Uterus (tissue), 2 donors: ENCODE measurements around the gene RACGAP1.

Experiments
- POLR2A ChIP-seq, 2 donors: fragments of 450-650 bp; IDR thresholded peaks; one replicate each; pipeline ENCODE4 v1.6.1; 2016; ENCODE audit warnings: antibody characterized with exemption in 2 of 2, mild to moderate bottlenecking in 1 of 2, moderate library complexity in 1 of 2
- TF ChIP-seq, protein P1 (sequence below), 4 experiments: fragments of 200-600 bp in 2 of 4; fragments of 450-650 bp in 2 of 4; sonication (generic) in 2 of 4; IDR thresholded peaks; one replicate each; pipeline ENCODE4 v1.5.1; 2016 to 2019; ENCODE audit warnings: antibody characterized with exemption in 4 of 4, mild to moderate bottlenecking in 2 of 4, moderate library complexity in 1 of 4

DNA sequence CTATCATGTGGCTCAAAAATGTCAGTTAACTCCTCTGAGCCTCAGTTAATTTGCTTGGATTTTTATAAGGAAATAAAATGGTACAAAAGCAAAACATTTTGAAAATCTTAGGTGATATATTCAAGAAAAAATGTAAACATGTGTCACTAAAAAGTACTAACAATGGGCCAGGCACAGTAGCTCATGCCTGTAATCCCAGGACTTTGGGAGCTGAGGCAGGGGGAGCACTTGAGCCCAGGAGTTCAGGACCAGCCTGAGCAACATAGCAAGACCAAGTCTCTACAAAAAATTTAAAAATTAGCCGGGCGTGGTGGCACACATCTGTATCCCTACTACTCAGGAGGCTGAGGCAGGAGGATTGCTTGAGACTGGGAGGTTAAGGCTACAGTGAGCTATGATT lies 26.8 kb downstream of the RACGAP1 start:
- TF ChIP-seq, protein P1, sequence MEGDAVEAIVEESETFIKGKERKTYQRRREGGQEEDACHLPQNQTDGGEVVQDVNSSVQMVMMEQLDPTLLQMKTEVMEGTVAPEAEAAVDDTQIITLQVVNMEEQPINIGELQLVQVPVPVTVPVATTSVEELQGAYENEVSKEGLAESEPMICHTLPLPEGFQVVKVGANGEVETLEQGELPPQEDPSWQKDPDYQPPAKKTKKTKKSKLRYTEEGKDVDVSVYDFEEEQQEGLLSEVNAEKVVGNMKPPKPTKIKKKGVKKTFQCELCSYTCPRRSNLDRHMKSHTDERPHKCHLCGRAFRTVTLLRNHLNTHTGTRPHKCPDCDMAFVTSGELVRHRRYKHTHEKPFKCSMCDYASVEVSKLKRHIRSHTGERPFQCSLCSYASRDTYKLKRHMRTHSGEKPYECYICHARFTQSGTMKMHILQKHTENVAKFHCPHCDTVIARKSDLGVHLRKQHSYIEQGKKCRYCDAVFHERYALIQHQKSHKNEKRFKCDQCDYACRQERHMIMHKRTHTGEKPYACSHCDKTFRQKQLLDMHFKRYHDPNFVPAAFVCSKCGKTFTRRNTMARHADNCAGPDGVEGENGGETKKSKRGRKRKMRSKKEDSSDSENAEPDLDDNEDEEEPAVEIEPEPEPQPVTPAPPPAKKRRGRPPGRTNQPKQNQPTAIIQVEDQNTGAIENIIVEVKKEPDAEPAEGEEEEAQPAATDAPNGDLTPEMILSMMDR (IDR thresholded peaks at IDR 0.05): no peak
- no peak for TF ChIP-seq POLR2A (IDR thresholded peaks at IDR 0.05)
